ENCODE measurements around the gene MAPKBP1.

The MAPKBP1 gene

DNA sequence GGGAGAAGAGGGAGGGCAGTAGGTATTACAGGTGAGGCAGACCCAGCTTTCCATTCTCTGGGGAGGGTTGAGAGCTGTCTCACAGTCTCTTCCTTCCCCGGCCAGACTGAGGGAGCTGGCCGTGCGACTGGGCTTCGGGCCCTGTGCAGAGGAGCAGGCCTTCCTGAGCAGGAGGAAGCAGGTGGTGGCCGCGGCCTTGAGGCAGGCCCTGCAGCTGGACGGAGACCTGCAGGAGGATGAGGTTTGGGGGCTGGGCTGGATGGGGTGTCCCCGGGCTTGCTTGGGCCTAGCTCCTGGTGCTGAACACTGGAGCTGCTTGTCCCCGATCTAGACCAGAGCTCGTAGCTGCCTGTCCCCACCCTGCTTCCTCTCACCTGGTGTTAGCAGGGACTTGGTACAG, 69.3 kb downstream of the MAPKBP1 start:
- in situ Hi-C loops (cut with HindIII; ENCODE audit: low sequenced_read_pairs) = no loop called here

DNA sequence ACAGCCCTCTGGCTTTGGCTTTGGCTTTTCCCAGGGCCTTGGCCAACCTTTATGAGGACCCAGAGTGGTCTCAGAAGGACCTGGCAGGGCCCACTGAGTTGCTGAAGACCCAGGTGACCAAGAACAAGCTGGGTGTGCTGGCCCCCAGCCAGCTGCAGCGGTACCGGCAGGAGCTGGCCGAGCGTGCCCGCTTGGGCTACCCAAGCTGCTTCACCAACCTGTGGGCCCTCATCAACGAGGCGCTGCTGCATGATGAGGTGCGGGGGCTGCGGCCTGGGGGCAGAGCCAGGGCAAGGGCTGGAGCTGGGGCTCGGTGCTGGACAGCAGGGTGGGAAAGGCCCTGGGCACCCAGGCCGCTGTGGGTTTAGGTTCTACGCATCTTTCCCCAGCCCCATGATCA, 70.5 kb downstream of the MAPKBP1 start:
- in situ Hi-C loops (cut with HindIII; ENCODE audit: low sequenced_read_pairs) = no loop called here

DNA sequence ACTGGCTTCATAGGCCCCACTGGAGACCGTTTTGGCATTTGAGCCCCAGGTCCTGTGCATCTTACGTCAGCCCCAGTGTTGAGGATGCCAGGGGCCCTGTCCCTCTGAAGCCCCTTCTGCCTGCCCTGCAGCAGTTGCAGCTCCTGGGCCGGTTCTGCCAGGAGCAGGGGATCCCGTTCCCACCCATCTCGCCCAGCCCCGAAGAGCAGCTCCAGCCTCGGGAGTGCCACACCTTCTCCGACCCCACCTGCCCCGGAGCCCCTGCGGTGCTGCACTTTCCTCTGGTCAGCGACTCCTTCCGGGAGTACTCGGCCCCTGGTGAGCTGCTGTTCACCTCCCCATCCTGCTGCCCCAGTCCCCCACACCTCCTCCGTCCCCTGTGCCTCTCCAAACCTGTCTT, 72.9 kb downstream of the MAPKBP1 start:
- in situ Hi-C loops (cut with HindIII; ENCODE audit: low sequenced_read_pairs) = no loop called here

DNA sequence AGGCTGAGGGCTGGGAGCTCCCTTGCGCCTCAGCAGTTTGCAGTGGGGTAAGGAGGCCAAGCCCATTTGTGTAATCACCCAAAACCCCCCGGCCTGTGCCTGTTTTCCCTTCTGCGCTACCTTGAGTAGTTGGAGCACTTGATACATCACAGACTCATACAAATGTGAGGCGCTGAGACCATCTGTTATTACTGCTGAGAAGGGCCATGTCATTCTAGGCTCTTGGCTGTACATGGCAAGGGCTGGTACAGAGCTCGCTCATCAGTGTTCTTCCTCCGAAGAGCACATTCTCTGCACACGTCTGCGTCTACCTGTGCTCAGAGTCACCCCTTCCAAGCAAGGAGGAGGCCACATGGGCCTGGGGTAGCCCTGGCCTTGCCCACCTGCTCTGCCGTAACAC, 73.7 kb downstream of the MAPKBP1 start:
- in situ Hi-C loops (cut with HindIII; ENCODE audit: low sequenced_read_pairs) = no loop called here

DNA sequence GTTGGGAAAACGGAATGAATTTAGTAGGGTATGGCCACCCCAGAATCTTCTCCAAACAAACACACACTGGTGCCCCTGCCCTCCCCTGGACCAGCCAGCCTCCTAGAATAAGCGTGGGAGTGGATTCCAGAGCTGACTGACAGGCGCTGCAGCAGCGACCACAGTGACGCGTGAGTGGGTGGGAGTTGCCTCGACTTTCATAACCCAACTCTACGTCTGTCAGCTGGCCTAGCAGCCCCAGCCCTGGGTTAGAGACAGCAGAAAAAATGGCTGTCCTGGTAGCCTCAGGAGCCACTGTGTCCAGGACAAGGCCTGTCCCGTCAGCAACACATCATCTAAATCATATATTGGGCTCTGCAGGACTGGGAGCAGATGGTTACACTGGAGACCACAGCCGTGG, 74.3 kb downstream of the MAPKBP1 start:
- in situ Hi-C loops (cut with HindIII; ENCODE audit: low sequenced_read_pairs) = no loop called here

DNA sequence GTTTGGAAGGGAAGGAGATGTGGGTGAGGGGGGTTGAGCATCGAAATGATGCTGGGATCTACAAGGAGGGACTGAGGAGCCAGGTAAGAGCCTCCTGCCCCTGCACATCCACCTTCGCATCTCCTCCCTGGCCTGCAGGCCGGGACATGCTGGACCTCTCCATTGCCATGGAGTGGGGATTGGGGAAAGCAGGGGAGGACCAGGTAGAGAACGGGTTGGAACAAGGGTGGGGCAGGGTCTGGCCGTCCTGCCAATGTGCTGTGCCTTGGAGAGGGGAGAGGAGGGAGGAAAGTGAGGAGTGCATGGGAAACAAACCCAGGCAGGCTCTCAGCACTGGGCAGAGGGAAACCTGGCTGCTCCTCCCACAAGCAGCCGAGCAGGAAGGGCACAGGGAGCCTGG, 74.9 kb downstream of the MAPKBP1 start:
- in situ Hi-C loops (cut with HindIII; ENCODE audit: low sequenced_read_pairs) = no loop called here

DNA sequence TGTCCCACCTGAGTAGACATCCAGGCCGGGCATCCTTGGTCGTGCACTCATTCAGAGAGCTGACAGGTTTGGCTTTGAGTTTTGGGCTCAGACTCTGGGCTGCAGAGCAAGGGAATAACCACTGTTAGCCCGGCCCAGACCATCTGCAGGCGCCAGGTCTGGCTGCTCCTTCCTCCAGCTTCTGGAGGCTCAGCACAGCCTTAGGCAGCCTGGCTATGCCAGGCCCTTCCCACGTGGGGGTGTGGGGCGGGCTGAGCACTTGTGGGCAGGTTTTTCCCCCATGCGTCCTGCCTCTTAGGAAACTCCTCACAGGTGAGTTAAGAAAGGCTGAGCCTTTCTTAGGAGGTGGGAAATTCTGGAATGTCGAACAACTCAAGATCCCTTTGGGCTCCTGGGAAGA, 75.6 kb downstream of the MAPKBP1 start:
- in situ Hi-C loops (cut with HindIII; ENCODE audit: low sequenced_read_pairs) = no loop called here

DNA sequence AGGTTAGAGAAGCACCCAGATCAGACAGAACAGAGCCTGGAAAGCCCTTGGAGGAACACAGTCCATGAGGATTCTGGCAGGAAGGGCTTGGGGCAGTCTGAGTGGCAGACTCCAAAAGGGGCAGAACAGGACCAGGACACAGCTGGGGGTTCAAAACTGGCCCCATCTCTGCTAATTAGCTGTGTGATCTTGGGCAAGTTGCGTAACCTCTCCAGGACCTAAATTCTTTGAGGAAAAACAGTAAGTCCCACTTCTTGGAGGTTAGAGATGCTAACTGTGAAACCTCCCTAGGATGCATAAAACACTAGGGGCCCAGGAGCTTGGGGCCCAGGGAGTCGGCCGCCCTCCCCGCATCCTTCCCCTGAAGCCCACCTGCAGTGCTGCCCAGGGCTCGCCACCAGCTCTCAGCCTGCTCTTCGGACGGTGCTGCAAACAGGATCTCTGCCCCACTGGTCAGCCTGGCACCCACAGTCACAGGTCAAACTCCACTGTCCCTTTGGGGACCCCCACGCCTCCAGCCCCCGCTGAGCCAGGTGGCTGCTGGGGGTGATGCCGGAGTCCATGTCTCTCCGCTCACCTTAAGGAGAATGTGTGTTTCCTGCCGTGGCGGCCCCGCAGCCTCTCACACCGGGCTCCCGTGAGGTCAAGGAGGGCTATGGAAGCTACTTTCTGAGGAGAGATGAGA, 76.3 kb downstream of the MAPKBP1 start:
- in situ Hi-C loops (cut with HindIII; ENCODE audit: low sequenced_read_pairs) = no loop called here

DNA sequence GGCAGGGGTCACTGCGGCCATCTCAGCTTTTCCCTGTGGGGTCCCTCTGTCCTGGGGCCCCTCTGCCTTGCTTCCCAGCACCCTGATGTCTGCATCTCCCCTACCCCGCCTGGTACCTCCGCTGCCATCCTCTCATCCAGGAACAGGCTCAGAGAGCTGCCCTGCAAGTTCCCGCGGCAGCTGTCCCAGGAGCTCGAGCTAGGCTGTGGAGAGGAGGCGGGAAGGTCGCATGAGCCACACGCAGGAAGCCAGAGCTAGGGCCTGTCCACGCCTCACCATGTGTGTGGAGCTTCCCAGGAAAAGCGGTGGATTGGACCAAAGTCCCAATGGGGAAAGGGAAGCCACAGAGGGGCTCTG, 76.9 kb downstream of the MAPKBP1 start:
- in situ Hi-C loops (cut with HindIII; ENCODE audit: low sequenced_read_pairs) = no loop called here

DNA sequence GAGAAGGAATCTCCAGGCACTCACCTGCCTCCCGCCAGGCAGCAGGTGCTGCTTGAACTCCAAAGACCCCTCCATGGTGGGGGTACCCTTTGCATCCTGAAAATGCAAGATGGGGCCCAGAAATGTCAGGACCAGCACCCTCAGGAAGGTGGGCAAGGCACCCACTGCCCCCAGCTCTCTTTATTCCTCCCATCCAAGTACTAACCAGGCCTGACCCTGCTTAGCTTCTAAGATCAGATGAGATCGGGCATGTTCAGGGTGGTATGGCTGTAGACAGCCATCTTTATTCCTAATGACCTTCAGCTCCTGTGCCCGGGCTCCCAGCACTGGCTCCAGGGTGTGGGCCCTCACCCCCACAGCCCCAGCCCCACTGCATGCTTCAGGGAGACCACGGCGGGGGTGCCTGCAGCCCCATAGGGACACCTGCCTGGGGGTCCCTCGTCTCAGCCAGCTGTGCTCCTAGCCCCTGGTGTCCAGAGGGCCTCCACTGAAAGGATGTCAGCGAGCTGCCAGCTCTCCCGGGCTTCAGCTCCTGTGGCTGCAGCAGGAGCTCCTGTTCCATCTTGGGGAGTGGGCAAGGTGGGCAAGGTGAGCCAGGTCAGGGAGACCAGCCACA, 77.6 kb downstream of the MAPKBP1 start:
- in situ Hi-C loops (cut with HindIII; ENCODE audit: low sequenced_read_pairs) = no loop called here

DNA sequence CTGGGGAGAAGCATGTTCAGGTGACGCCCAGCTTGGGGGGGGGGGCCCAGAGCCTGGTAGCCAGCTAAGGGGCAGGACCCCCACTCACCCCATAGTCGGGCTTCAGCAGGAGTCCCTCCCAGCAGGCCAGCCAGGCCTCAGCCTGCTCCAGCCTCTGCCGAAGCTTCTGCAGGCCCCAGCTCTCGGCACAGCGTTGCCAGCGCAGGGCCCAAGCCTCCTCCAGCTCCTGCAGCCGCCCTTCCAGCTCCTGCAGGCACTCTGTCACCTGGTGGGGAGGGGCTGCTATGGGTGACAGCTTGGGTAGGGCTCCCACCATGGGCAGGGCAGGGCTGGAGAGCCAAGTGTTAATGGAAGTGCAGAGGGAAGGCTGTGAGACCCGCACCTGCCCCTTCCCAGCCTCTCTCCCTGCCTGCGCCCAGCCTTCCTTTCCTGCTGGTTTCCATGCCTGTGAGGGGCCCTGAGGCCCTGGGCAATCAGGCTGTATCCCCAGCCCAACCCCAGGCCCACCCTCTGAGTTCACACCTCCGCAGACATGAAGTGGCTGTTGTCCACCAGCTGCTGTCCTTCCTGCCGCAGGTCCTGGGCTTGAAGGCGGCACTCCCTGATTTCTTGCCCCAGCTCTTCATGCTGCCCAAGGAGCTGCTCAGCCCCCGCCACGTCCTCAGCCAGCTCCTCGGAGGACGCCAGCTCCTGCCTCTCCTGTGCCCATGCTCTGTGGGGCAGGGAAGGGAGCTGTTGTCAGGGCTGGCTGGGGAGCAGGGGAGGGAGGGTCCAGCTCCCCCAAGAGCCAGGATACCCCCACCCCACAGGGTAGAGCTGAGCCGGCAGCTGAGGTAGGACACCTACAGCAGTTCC, 78.7 kb downstream of the MAPKBP1 start:
- in situ Hi-C loops (cut with HindIII; ENCODE audit: low sequenced_read_pairs) = no loop called here

DNA sequence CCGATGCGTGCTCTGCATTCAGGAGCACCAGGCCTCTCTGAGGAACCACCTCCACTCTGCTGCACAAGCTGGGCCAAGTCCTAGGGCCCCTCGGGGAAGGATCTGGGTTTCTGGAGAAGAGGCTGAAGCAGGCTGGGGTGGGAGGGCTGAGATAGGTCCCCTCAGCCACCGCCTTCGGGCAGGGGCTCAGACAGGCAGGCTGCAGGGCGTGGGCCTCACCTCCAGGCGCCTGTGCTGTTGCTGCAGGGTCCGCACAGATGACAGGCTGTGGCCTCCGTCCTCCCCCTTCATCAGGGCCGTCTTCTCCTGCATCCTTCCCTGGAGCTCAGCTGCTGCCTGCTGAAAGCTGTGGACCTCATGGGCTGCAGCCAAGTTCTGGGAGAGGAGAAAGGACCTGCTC, 79.5 kb downstream of the MAPKBP1 start:
- in situ Hi-C loops (cut with HindIII; ENCODE audit: low sequenced_read_pairs) = no loop called here

DNA sequence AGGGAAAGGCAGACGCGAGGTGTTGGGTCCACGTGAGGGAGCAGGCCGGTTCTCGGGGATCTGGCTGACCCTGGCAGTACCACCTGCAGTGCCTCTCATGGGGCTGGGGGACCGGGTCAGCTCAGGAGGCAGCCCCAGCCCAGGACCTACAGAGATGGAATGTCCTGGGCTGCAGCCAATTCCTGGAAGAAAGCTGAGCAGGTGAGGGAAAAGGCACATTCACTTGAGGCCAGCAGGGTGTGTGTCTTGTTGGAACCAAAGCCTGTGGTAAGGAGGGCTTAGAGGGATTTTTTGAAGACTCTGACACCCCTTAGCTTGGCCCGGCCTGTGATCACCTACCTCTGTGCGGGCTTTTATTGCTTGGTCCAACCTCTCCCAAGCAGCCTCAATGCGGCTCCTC, 80.2 kb downstream of the MAPKBP1 start:
- in situ Hi-C loops (cut with HindIII; ENCODE audit: low sequenced_read_pairs) = no loop called here

DNA sequence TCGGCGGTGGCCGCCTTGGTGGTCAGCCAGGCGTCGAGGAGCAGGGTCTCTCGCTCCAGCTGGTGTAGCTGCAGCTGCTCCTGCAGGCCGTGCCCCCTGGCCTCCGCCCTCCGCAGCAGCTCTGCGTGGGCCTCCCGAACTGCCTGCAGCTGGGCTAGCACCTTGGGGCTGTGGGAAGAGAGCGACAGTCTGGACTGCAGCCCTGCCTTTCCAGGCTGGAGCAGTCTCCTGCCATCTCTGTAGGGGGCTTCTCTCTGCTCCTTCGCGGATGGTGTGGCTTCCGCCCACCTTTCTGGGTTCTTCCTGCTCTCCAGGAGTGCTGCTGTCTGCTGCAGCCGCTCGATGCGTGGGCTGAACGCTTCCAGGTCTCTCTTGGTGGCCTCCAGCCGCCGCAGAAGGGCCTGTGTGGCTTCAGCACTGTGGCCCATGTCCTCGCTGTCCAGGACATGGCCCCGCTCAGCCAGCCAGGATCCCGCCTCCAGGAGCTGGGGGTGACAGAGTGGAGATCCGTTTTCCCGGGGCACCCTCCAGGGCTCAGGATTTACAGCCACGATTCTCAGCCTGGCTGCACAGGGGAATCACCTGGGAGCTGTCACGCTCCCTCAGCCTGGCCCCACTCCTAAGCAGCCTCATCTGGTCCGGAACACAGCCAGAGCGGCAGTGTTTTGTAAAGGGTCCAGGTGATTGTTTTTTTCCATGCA, 81.1 kb downstream of the MAPKBP1 start:
- in situ Hi-C loops (cut with HindIII; ENCODE audit: low sequenced_read_pairs) = no loop called here

DNA sequence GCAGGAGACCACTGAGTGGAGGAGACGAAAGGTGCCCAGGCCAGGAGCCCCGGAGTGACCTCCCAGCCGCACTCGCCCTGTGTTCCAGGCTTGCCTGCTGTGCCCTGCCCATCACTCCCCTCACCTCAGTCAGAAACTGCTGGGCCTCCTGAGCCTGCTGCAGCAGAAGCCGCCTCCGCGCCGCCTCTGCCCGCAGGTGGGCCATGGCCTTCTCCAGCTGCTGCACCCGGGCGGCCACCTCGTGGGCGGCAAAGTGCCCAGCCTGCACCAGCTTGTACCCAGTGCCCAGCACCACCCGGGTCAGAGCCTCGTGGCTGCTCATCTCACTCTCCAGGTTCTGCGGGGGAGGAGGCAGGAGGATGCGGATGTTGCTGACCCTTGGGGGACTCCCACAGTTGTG, 82.0 kb downstream of the MAPKBP1 start:
- in situ Hi-C loops (cut with HindIII; ENCODE audit: low sequenced_read_pairs) = no loop called here

DNA sequence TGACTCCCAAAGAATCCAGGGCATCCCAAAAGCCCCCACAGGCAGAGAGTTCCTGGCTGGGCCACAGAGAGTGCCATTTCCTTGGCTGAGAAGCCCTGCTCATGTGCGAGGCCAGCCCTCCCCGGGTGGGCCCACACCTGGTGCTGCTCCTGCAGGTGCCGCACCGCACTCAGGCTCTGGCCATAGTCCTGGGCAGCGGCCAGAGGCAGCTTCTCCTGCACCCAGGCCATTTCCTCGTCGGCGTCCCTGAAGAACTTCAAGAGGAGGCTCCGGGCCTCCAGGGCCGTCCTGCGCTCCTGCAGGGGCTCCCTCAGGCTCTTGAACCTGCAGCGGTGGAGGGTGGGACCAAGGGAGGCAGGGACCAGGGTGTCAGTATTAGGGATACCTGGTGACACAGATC, 82.4 kb downstream of the MAPKBP1 start:
- in situ Hi-C loops (cut with HindIII; ENCODE audit: low sequenced_read_pairs) = no loop called here

DNA sequence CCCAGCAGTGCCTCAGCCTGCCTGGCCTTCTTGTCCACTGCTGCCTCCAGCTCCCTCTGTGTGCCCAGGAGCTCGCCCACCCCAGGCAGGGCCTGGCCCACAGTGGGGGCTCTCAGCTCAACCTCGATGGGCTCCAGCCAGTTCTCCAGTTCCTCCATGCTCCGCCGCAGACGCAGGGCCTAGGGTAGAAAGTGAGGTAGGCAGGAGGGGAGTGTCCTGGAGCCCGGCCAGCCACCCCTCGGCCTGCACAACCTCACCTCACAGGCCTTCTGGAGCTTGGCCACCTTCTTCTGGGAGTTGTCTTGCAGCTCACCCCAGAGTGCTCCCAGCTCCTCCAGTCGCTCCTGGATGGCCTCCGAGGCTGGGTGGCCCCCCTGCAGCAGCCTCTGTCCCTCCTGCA, 83.0 kb downstream of the MAPKBP1 start:
- in situ Hi-C loops (cut with HindIII; ENCODE audit: low sequenced_read_pairs) = no loop called here

DNA sequence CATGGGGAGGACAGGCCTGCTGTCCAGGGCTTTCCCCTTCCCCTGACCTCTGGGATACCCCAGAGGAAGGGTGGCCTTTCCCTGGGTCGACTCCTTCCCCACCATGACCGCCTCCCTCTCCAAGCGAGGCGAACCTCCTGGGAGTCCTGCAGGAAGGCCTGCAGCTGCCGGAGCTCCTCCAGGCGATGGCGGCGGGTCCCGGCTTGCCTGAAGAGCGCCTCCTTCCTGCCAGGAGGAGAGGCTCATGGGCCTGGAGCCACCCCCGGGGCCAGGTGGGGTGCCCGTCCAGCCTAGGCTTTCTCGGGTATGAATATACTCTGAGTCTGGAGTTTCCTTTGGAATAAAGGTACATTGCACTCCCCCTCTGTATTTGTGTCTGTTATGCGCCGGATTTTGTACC, 84.5 kb downstream of the MAPKBP1 start:
- in situ Hi-C loops (cut with HindIII; ENCODE audit: low sequenced_read_pairs) = no loop called here

DNA sequence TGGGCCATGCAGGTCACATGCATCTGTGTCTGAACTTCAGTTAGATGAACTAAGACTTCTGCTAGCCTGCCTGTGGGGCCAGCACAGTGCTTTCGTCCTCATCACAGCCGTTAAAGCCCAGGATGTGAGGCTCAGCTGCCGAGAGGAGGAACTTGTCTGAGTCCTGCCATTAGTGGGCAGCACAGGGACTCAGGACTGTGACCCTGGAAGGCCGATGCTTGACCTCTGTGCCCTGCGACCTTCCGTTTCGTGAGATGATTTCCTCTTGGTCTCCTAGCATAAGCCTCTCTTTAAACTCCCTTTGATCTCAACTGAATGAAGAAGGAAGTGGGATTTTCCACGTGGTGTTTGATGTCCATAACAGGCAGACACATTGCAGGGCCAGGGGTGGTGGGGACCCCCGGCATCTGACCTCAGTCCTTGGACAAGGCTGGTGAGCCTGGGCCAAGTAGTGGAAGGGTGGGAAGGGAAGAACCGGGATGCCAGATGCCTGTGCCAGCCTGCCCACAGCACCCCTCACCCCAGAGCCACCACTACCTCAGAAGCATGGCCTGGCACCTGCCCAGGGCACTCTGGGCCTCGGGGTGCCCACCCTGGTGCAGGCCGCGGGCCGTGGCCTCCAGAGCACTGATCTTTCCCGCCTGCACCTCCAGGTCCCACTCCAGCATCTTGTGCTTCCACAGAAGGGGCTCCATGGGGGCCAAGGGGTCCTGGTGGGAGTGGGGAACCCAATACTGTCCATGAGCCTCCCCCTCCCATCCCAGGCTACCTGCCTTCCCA, 86.0 kb downstream of the MAPKBP1 start:
- in situ Hi-C loops (cut with HindIII; ENCODE audit: low sequenced_read_pairs) = no loop called here

DNA sequence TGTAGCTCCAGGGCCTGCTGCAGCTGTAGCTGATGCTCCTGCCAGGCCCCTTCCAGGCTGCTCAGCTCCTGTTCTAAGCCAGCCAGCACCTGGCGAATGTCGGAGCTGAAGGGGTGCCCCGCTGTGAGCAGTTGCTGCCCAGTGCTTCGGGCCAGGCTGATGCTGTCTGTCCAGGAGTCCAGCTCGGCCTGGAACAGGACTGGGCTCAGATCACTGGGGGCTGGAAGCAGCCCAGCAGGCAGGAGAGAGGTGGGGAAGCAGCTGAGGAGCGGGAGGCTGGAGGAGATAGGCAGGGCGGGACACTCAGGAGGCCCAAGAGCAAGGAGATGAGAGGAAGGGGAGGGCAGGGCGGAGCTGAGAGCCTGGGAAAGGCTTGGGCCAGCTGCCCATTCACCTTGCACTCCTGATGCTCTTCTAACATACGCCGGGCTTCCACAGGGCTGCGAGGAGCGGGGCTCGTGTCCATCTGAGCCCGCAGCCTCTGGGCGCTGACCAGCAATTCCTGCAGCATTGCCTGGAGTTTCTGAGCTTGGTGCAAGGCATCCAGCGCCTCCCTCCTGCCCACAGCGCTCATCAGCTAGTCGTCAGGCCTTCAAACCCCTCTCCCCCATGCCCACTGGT, 87.6 kb downstream of the MAPKBP1 start:
- in situ Hi-C loops (cut with HindIII; ENCODE audit: low sequenced_read_pairs) = no loop called here

Data from DLD1 (cell line).